HFFc6 (cell line): Measurements from ENCODE around the gene ASTL. TPM values are rescaled to one million over a fixed set of nuclear protein-coding genes. Genes with fewer than 3 reads are reported as not detected.
A peak's percentile ranks its signal among the peaks of the same experiment; 100 is the strongest.

Source experiments
- DNase-seq: peaks from one replicate; pipeline ENCODE4 v3.0.0-alpha.2; 2018
- H3K27ac Mint-ChIP-seq: 2 replicates; pipeline ENCODE4 v1.8.0; 2020; ENCODE audit warnings: mild to moderate bottlenecking, mixed read lengths
- H3K27me3 Mint-ChIP-seq: 2 replicates; pipeline ENCODE4 v1.8.0; 2021; ENCODE audit warnings: mild to moderate bottlenecking, moderate library complexity, mixed read lengths; ENCODE audit not compliant: insufficient read depth
- H3K36me3 Mint-ChIP-seq: 2 replicates; pipeline ENCODE4 v1.8.0; 2021; ENCODE audit warnings: low read depth, mixed read lengths
- H3K4me1 Mint-ChIP-seq: 2 replicates; pipeline ENCODE4 v1.8.0; 2020; ENCODE audit warnings: low read depth, mixed read lengths
- H3K4me3 Mint-ChIP-seq: 2 replicates; pipeline ENCODE4 v1.8.0; 2020; ENCODE audit warnings: mild to moderate bottlenecking, moderate library complexity, mixed read lengths
- H3K9me3 Mint-ChIP-seq: 2 replicates; pipeline ENCODE4 v1.8.0; 2020; ENCODE audit warnings: mild to moderate bottlenecking, mixed read lengths
- CTCF ChIP-seq: fragments of 200-600 bp; sonication (generic); IDR thresholded peaks from 2 replicates; pipeline ENCODE4 v1.5.0; 2021; ENCODE audit warnings: antibody characterized with exemption, mild to moderate bottlenecking
- long read RNA-seq: library from polyadenylated mRNA; unstranded; transcript quantifications from one replicate; pipeline ENCODE4 v2.0.0, GENCODE V29; 2019
- total RNA-seq, 6 experiments: library from RNA; stranded (reverse); fragmentation: NEBNext Ultra II Directional; extraction: Animal tissue kit (Norgen Biotek cat#: 25700); gene quantifications; 2 replicates in 1 of 6; 3 replicates in 5 of 6; pipeline ENCODE4 v1.2.3, GENCODE V29; 2021

The ASTL gene
- total RNA-seq: under 1 TPM in 3 of 6 experiments, not detected in 3; 0.25 to 0.39 (median 0.31) TPM
- long read RNA-seq: 0 reads

GRCh38 chr2:96138179-96139145 lies at the start of gene ASTL:
Gene ASTL, minus strand, starts transcription at chr2:96138502. Its CDS starts 66 bp downstream, at chr2:96138436.
- Mint-ChIP-seq H3K9me3 (no peaks in the 10 kb centered on the region), H3K27ac (no peak within 1 kb of the TSS), H3K4me3 (no peak within 1 kb of the TSS), H3K36me3 (no peaks in the 10 kb centered on the region), H3K27me3 (peaks cover 34% of the 10 kb centered on the region), H3K4me1 (peaks cover 6% of the 10 kb centered on the region)
- TF ChIP-seq CTCF: peak; percentile 76
- DNase-seq: peak; percentile 19

GRCh38 chr2:96186562-96186961 lies 48.3 kb upstream of the ASTL start:
- peak overlapping the region; percentile 62; the same call in 1 of the 2 replicates for H3K27ac Mint-ChIP-seq
- peaks cover 44% of the 10 kb centered on the region for H3K36me3 Mint-ChIP-seq
- H3K4me1 Mint-ChIP-seq: peaks cover 12% of the 10 kb centered on the region; the same call in 1 of the 2 replicates
- no peak for DNase-seq
- H3K9me3 Mint-ChIP-seq: no peaks in the 10 kb centered on the region
- peaks cover 3% of the 10 kb centered on the region for H3K27me3 Mint-ChIP-seq
- no peak for TF ChIP-seq CTCF
- H3K4me3 Mint-ChIP-seq: no peak overlapping the region

- H3K4me3 Mint-ChIP-seq: no peak overlapping the region
- DNase-seq: no peak
- peaks cover 39% of the 10 kb centered on the region for H3K36me3 Mint-ChIP-seq
- TF ChIP-seq CTCF: no peak
- peaks cover 8% of the 10 kb centered on the region; the same call in 1 of the 2 replicates for H3K4me1 Mint-ChIP-seq
- peak overlapping the region; percentile 23 for H3K27ac Mint-ChIP-seq
- H3K9me3 Mint-ChIP-seq: no peaks in the 10 kb centered on the region
- H3K27me3 Mint-ChIP-seq: peaks cover 3% of the 10 kb centered on the region
Measured at GRCh38 chr2:96185516-96185915, 47.2 kb upstream of the ASTL start.

- Mint-ChIP-seq H3K27ac (peak overlapping the region; percentile 23), H3K4me1 (peaks cover 8% of the 10 kb centered on the region; the same call in 1 of the 2 replicates), H3K27me3 (peaks cover 3% of the 10 kb centered on the region), H3K4me3 (no peak overlapping the region), H3K9me3 (no peaks in the 10 kb centered on the region), H3K36me3 (peaks cover 39% of the 10 kb centered on the region)
- no peak for TF ChIP-seq CTCF
- no peak for DNase-seq
Measured at GRCh38 chr2:96184989-96185388, 46.7 kb upstream of the ASTL start.

GRCh38 chr2:96184188-96184587 lies 45.9 kb upstream of the ASTL start:
- no peak overlapping the region for H3K27ac Mint-ChIP-seq
- H3K27me3 Mint-ChIP-seq: peaks cover 3% of the 10 kb centered on the region; the same call in 1 of the 2 replicates
- no peak for DNase-seq
- H3K4me3 Mint-ChIP-seq: no peak overlapping the region
- H3K36me3 Mint-ChIP-seq: peaks cover 39% of the 10 kb centered on the region
- peaks cover 8% of the 10 kb centered on the region; the same call in 1 of the 2 replicates for H3K4me1 Mint-ChIP-seq
- no peak for TF ChIP-seq CTCF
- H3K9me3 Mint-ChIP-seq: no peaks in the 10 kb centered on the region
